GM15510 (cell line): ENCODE data around the gene ABO.

Experiments
- POLR2A ChIP-seq: IDR thresholded peaks from 3 replicates; pipeline ENCODE4 v1.6.1; 2011; ENCODE audit warnings: borderline replicate concordance; ENCODE audit not compliant: insufficient read length; ENCODE audit errors: extremely low read depth

Gene ABO

GRCh38 chr9:133276001-133276884 lies 1.2 kb upstream of the ABO start:
- no peak for TF ChIP-seq POLR2A

DNA sequence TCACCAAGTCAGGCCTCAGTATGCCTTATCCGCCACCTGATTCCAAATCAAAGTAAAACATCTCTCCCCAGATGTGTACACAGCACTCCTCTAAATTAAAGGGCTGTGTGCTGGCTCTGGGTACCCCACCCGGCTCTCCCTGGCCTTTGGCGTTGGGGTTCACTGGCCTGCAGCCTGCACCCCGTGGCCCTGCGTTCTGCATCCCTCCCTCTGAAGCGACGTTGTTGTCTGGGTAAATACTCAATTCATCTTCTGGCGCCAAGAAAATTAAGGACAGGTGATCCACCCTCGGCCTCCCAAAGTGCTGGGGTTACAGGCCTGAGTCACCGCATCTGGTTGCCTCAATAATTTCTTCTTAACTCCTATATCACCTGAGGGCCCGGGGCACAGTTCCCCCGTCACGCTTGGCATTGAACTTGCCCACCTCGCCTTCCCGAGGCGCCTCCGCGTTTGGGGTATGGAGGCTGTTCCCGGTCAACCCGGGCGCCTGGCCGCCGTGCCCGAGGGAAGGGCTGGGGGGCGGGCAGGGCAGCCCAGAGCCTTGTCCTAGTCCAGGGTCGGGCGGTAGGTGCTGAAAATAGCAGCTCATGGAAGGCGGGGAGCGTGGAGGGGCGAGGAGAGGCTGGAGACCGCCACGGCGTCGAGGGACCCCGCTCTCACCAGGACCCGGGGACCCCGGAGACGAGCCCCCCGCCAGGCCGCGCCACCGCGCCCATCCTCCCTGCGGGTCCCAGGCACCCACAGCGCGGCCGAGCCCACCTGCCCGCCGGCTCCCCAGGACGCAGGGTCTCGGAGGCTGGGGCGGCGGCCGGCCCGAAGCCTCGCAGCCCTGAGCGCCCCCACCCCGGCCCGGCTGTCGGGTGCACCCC lies 531 bp downstream of the ABO start:
- TF ChIP-seq POLR2A: no peak

- no peak for TF ChIP-seq POLR2A
Measured at GRCh38 chr9:133273819-133274218, 1.2 kb downstream of the ABO start.

GRCh38 chr9:133273098-133273497 lies 1.9 kb downstream of the ABO start:
- no peak for TF ChIP-seq POLR2A

DNA sequence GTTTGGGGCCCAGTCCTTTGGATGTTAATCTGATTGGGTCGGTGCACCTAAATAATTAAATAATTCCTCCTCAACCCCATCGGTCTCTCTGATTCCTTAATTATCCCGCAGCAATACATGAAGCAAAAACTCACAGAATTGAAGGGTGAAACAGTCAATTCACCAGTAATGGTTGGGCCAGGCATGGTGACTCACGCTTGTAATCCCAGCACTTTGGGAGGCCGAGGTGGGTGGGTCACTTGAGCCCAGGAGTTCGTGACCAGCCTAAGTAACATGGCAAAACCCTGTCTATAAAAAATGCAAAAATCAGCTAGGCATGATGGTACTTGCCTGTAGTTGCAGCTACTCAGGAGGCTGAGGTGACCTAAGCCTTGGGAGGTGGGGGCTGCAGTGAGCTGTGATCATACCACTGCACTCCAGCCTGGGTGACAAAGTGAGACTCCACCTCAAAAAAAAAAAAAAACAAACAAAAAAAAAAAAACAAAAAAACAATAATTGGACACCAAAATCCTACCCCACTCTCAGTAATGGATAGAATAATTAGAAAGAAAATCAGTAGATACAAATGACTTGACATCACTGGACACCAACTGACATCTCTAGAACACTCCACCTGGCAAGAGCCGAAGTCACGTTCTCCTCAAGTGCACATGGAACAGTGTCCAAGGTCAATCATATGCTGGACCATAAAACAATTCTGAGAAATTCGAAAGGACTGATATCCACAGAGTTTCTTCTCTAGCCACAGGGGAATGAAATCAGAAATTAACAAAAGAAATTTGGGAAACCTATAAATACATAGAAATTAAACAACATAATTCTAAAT lies 5.3 kb downstream of the ABO start:
- TF ChIP-seq POLR2A: no peak

GRCh38 chr9:133268335-133269056 lies 6.5 kb downstream of the ABO start:
- TF ChIP-seq POLR2A: no peak

GRCh38 chr9:133264235-133264764 lies 10.7 kb downstream of the ABO start:
- no peak for TF ChIP-seq POLR2A

- no peak for TF ChIP-seq POLR2A
Measured at GRCh38 chr9:133263557-133263956, 11.4 kb downstream of the ABO start.

GRCh38 chr9:133262226-133262625 lies 12.8 kb downstream of the ABO start:
- no peak for TF ChIP-seq POLR2A

GRCh38 chr9:133261753-133262120 lies 13.3 kb downstream of the ABO start:
- no peak for TF ChIP-seq POLR2A

GRCh38 chr9:133261103-133261752 lies 13.8 kb downstream of the ABO start:
- TF ChIP-seq POLR2A: no peak

DNA sequence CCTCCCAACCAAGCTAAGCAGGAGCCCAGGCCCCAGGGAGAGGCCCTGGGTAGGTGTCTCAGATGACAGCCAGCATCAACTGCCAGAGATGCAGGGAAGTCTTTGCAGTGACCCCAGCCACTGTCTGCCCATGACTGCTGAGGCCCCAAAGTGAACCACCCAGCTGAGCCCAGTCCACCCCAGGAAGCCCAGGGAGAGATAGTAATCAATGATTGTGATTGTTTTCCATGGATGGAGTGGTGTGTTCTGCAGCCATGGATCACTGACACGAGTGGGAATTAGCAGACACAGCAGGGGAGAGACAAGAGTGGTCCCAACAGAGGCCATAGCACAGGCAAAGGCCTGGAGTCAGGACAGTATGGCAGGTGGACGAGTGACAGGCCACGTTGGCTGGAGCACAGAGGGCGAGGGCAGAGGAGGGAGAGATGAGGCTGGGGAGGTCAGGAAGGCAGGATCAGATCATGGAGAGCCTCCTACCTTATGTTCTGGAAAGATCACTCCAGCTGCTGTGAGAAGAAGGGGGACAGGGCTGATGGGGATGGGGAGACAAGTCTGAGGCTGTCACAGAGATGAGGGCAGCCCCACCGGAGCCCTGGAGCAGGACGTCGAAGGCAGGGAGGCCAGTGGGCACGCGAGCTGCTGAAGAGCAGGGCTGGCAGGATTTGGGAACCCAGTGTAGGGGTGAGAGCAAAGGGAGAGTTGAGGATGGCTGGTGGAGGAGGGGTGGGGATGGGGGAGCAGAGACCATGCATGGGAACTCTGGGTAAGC lies 14.5 kb downstream of the ABO start:
- no peak for TF ChIP-seq POLR2A
